Thyroid gland (tissue), 4 donors: Measurements from ENCODE around the gene ARL6IP6.

Experiments used
- POLR2A ChIP-seq, 2 donors: fragments of 450-650 bp; IDR thresholded peaks; one replicate each; pipeline ENCODE4 v1.6.1; 2017; ENCODE audit warnings: antibody characterized with exemption in 2 of 2, mild to moderate bottlenecking in 2 of 2, moderate library complexity in 1 of 2
- TF ChIP-seq, protein P1 (sequence below), 6 experiments: fragments of 200-600 bp in 3 of 6; fragments of 450-650 bp in 3 of 6; sonication (generic) in 3 of 6; IDR thresholded peaks; one replicate each; pipeline ENCODE4 v1.5.1; 2016 to 2019; ENCODE audit warnings: antibody characterized with exemption in 6 of 6, mild to moderate bottlenecking in 2 of 6, inconsistent platforms in 1 of 6, moderate library complexity in 1 of 6

DNA sequence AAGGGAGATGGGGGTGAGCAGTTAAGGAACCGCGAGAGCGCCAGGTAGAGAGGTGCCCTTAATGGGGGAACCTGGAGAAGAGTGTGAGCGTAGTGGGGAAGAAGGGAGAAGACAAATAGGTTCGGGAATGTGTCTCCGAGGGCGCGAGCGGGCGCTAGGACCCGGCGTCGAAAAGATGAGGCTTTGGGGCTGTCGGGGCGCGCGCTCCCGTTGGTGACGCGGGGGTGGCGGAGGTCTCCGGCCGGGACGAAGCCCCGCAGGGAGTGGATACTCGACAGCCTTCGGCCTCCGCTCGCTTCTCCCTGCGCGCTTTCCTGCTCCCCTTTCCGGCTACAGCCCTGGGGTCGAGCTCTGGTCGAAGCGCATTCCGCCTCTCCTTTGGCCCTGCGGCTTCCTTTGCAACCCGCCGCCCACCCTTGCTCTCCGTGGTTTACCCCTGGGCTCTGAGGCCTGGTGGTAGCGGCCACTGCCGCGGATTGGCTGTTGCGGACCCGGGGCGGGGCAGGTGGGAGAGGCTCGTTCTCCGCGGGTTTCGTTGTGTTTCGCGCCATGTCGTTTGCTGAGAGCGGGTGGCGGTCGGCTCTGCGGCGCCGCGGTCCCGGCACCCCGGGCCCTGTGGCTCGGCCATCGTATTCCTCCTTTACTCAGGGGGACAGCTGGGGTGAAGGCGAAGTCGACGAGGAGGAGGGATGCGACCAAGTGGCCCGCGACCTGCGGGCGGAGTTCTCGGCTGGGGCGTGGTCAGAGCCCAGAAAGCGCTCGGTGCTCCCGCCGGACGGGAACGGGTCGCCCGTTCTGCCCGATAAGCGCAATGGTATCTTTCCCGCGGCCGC lies at the start of gene ARL6IP6:
- TF ChIP-seq POLR2A (IDR thresholded peaks at IDR 0.05): peak in 1 of 2 donors; percentile 69
- TF ChIP-seq, protein P1, sequence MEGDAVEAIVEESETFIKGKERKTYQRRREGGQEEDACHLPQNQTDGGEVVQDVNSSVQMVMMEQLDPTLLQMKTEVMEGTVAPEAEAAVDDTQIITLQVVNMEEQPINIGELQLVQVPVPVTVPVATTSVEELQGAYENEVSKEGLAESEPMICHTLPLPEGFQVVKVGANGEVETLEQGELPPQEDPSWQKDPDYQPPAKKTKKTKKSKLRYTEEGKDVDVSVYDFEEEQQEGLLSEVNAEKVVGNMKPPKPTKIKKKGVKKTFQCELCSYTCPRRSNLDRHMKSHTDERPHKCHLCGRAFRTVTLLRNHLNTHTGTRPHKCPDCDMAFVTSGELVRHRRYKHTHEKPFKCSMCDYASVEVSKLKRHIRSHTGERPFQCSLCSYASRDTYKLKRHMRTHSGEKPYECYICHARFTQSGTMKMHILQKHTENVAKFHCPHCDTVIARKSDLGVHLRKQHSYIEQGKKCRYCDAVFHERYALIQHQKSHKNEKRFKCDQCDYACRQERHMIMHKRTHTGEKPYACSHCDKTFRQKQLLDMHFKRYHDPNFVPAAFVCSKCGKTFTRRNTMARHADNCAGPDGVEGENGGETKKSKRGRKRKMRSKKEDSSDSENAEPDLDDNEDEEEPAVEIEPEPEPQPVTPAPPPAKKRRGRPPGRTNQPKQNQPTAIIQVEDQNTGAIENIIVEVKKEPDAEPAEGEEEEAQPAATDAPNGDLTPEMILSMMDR (IDR thresholded peaks at IDR 0.05): peak in 1 of 6 experiments; percentile 3
